ENCODE data around the gene TLCD3B.
A peak's percentile ranks its signal among the peaks of the same experiment; 100 is the strongest.

TLCD3B gene, protein sequence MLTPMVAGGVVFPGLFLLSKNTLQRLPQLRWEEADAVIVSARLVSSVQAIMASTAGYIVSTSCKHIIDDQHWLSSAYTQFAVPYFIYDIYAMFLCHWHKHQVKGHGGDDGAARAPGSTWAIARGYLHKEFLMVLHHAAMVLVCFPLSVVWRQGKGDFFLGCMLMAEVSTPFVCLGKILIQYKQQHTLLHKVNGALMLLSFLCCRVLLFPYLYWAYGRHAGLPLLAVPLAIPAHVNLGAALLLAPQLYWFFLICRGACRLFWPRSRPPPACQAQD

GRCh38 chr16:30030841-30031413 lies at the start of gene TLCD3B:
Gene TLCD3B (minus strand): TSS chr16:30031271. CDS start chr16:30030527, 744 bp downstream.
- peak; percentile 57 for DNase-seq

- DNase-seq = no peak
Measured at GRCh38 chr16:30079480-30079879, 48.4 kb upstream of the TLCD3B start.

DNA sequence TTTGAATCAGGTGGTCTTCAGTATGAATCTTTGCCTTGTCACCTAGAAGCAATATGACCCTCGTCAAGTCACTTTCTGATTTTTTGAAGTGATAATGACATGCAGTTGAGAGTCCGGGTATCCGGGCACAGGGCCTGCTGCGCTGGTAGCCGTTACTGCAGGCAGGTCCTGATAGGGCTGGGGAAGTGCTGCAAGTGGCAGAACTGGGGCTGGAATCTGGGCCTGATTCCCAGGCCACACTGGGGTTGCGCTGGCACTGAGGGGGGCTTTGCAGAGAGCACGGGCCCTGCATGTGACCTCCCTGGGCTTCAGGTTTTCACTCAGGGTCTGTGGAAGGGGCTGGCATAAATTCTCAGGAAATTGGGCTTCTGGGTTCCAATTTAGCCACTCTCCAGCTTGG lies 47.7 kb upstream of the TLCD3B start:
- no peak for DNase-seq

DNA sequence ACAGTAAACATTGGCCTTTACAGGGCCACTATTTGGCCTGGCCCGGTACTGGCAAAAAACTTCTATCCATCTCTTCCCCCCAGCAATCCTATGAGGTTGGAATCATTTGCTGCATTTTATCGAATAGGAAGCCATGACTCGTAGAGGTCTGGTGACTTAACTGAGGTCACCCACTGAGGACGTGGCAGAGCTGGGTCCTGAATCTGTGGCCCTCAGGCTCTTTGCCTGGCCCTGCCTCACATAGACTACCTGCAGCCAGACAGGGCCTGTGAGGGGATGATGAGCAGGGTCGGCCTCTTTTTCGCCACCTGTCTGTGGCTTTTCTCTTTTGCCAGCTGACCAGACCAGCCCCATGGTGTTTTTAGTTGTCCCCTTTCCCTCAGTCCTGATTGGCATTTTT lies 46.6 kb upstream of the TLCD3B start:
- no peak for DNase-seq

DNA sequence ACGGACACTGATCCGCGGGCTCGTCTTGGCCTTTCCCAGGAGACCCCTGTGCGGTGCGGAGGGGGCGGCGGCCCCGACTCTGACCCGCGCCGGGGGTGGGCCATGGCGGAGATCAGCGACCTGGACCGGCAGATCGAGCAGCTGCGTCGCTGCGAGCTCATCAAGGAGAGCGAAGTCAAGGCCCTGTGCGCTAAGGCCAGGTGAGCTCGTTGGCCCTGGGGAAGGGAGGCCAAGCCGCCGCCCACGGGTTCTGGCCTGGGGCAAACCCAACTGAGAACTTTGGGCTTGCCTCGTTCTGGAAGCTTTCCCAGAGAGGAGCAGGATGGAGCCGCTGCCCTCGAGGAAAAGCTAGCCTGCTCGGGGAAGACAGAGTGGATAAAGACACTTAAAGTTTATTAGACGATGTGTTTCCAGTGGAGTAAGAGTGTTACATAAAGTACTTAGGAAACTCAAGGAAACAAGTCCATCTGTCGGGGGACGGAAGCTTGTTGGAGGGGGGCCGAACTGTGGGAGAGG lies 45.3 kb upstream of the TLCD3B start:
- no peak for DNase-seq

- DNase-seq = peak; percentile 94
Measured at GRCh38 chr16:30075503-30076275, 44.6 kb upstream of the TLCD3B start, which contains the start of gene PPP4C. Gene PPP4C (plus strand): TSS chr16:30075994. CDS start chr16:30076378, 384 bp downstream.

DNA sequence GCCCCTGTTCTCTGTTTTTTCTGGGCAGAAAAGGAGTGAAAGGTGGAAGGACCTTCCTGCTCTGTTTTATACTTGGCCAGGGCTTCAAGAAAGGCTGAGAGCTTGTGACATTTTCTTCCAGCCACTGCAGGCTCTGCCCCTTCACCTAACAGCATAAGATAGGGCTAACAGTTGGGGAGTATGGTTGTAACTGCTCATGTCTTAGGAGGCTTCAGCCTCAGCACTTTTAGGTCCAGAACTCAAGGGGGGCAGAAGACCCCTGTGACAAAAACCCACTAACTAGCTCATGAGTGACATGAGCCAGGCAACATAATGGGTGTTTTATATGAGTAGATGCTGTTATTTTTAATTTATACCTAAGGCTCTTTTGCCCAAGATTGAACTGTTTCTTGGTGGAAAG lies 39.4 kb upstream of the TLCD3B start:
- DNase-seq = no peak

GRCh38 chr16:30069611-30070462 lies 38.8 kb upstream of the TLCD3B start:
- DNase-seq = no peak

DNA sequence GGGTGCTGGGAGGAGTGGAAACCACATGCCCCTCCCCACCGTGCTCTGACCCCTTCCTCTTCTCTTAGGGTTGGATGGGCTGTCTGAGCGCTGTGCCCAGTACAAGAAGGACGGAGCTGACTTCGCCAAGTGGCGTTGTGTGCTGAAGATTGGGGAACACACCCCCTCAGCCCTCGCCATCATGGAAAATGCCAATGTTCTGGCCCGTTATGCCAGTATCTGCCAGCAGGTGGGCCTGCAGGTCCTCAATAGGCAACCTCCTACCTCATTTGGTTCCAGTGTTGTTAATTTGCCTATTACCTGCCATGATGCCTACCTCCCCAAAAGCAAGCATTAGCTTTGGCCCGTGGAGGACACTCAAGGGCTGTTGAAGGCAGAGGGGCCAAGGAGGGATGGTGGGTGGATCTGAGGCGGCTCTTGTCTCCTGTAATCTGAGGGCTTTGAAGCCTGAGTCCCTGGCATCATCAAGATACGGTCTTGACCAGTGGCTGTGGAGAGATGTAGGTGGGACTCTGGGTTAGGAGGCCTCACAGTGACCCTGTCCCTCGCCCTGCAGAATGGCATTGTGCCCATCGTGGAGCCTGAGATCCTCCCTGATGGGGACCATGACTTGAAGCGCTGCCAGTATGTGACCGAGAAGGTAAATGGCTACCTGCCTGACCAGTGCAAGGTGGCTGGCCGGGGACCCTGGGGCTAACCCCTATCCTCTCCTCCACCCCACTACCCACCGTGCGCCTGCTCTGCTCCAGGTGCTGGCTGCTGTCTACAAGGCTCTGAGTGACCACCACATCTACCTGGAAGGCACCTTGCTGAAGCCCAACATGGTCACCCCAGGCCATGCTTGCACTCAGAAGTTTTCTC lies 37.9 kb upstream of the TLCD3B start:
- no peak for DNase-seq

GRCh38 chr16:30068333-30068732 lies 37.3 kb upstream of the TLCD3B start:
- no peak for DNase-seq

DNA sequence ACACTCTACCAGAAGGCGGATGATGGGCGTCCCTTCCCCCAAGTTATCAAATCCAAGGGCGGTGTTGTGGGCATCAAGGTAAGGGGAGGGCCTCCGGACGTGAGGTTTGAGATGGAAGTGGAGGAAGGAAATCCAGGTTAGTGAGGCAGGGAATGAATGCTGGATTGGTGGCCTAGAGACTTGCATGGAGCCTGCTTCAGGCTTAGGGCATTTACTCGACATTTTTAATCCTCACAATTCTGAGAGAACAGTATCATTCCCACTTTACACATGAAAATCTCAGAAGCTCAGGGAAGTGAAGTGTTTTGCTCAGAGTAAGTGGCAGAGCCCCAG lies 36.5 kb upstream of the TLCD3B start:
- no peak for DNase-seq

GRCh38 chr16:30066761-30067583 lies 35.9 kb upstream of the TLCD3B start:
- no peak for DNase-seq

DNA sequence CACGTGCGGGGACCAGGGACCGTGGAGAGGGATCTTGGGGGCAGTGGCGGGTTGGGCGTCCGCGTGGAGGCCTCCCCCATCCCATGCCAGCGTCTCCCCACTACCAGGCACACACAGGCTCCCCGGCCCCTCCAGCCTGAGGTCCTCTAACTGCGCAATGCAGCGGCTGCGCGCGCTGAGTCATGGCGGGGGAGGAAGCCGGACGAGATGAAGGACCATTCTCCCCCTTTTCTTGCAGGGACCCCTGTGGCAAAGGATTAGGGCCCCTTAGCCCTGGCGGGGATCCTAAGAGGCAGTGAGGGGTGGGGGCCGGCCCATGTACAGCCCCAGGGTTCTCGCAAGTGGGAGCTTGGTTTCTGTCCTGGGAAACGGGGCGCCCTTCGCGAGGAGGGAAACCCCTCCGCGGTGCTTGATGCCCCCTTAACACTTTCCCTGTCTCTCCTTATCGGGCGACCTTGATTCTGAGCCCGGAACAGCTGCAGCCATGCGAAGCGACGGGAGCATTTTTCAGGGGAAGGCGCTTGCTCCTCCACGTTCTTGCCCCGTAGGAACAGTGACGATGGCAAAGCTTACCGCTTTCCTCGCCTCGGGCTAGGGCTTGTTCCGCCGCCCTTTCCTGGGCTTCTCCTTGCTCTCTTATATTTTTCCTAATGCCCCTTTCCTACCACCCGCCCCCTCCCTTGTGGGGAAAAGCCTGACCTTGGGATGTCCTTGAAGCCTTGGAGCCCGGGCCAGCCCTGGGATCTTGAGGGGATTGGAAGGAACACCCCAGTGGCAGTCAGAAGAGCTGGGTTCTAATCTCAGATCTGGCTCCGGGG lies 35.1 kb upstream of the TLCD3B start:
- DNase-seq = no peak

- DNase-seq = peak; percentile 99
Measured at GRCh38 chr16:30065102-30065942, 34.3 kb upstream of the TLCD3B start, which contains the start of gene ALDOA. Gene ALDOA (plus strand): TSS chr16:30065760. CDS start chr16:30066898, 1,138 bp downstream.

- DNase-seq = no peak
Measured at GRCh38 chr16:30064729-30065101, 33.6 kb upstream of the TLCD3B start.

GRCh38 chr16:30063893-30064728 lies 33.0 kb upstream of the TLCD3B start:
- DNase-seq = peak; percentile 70

GRCh38 chr16:30063278-30063892 lies 32.3 kb upstream of the TLCD3B start:
- DNase-seq = no peak

All from islet precursor cell (in vitro differentiated cells).